H7 (cell line): ENCODE results near the gene SMS. TPM values are rescaled to one million over a fixed set of nuclear protein-coding genes. Genes with fewer than 3 reads are reported as not detected.

Source experiments
- DNase-seq: peaks from one replicate; pipeline ENCODE4 v3.0.0; 2012
- H3K27me3 ChIP-seq: 2 replicates; pipeline ENCODE4 v1.6.0; 2011; ENCODE audit warnings: mild to moderate bottlenecking, low read length; ENCODE audit not compliant: control insufficient read depth, insufficient read depth
- H3K36me3 ChIP-seq: replicated peaks from 2 replicates; pipeline ENCODE4 v1.5.1; 2011; ENCODE audit warnings: low read length; ENCODE audit not compliant: control insufficient read depth, insufficient read depth
- H3K4me3 ChIP-seq: 2 replicates; pipeline ENCODE4 v1.5.1; 2011; ENCODE audit warnings: low read depth, mild to moderate bottlenecking, control low read depth, low read length, moderate library complexity; ENCODE audit not compliant: insufficient read depth
- total RNA-seq: library from RNA; depleted of rRNA; stranded (reverse); fragments of >200 nt; shearing (Covaris generic); gene quantifications from 2 replicates; pipeline ENCODE4 v1.2.3, GENCODE V29; 2014; rRNA removed

Gene SMS
- 396 and 418 TPM in 2 replicates for total RNA-seq

GRCh38 chrX:21940356-21940829, at the start of gene SMS:
SMS (plus strand) TSS chrX:21940709; CDS start chrX:21940825, 116 bp downstream.
- peak; percentile 95 for DNase-seq
- peak within 1 kb of the TSS; percentile 68 for H3K4me3 ChIP-seq
- H3K36me3 ChIP-seq = no peaks in the 10 kb centered on the region
- H3K27me3 ChIP-seq = no peaks in the 10 kb centered on the region

GRCh38 chrX:21905313-21905712, 35.2 kb upstream of the SMS start:
- peak; percentile 39 for DNase-seq
- H3K36me3 ChIP-seq = no peaks in the 10 kb centered on the region
- no peak overlapping the region for H3K4me3 ChIP-seq
- H3K27me3 ChIP-seq = no peaks in the 10 kb centered on the region

- H3K4me3 ChIP-seq = no peak overlapping the region
- DNase-seq = no peak
- no peaks in the 10 kb centered on the region for H3K36me3 ChIP-seq
- no peaks in the 10 kb centered on the region for H3K27me3 ChIP-seq
Observed at GRCh38 chrX:21905953-21906352, 34.6 kb upstream of the SMS start.

- no peaks in the 10 kb centered on the region for H3K27me3 ChIP-seq
- DNase-seq = no peak
- H3K4me3 ChIP-seq = no peak overlapping the region
- H3K36me3 ChIP-seq = no peaks in the 10 kb centered on the region
Observed at GRCh38 chrX:21907260-21907659, 33.2 kb upstream of the SMS start.

GRCh38 chrX:21911481-21911880, 29.0 kb upstream of the SMS start:
- H3K27me3 ChIP-seq = no peaks in the 10 kb centered on the region

GRCh38 chrX:21912220-21912619, 28.3 kb upstream of the SMS start:
- Histone ChIP-seq H3K4me3 (no peak overlapping the region), H3K27me3 (no peaks in the 10 kb centered on the region), H3K36me3 (no peaks in the 10 kb centered on the region)
- no peak for DNase-seq

More at GRCh38 chrX:21911481-21911880, 29.0 kb upstream of the SMS start:
- Histone ChIP-seq H3K36me3 (no peaks in the 10 kb centered on the region), H3K4me3 (no peak overlapping the region)
- DNase-seq = no peak

GRCh38 chrX:21912989-21913388, 27.5 kb upstream of the SMS start:
- no peak for DNase-seq
- Histone ChIP-seq H3K4me3 (no peak overlapping the region), H3K27me3 (no peaks in the 10 kb centered on the region), H3K36me3 (no peaks in the 10 kb centered on the region)

- Histone ChIP-seq H3K4me3 (no peak overlapping the region), H3K27me3 (no peaks in the 10 kb centered on the region), H3K36me3 (no peaks in the 10 kb centered on the region)
Observed at GRCh38 chrX:21926116-21926515, 14.4 kb upstream of the SMS start.

GRCh38 chrX:21926527-21927278, 13.8 kb upstream of the SMS start:
- Histone ChIP-seq H3K36me3 (no peaks in the 10 kb centered on the region), H3K27me3 (no peaks in the 10 kb centered on the region), H3K4me3 (no peak overlapping the region)
- peak; percentile 32 for DNase-seq

More at GRCh38 chrX:21926116-21926515, 14.4 kb upstream of the SMS start:
- no peak for DNase-seq

GRCh38 chrX:21929209-21929608, 11.3 kb upstream of the SMS start:
- H3K27me3 ChIP-seq = no peaks in the 10 kb centered on the region
- no peaks in the 10 kb centered on the region for H3K36me3 ChIP-seq
- no peak for DNase-seq
- no peak overlapping the region for H3K4me3 ChIP-seq

- no peaks in the 10 kb centered on the region for H3K27me3 ChIP-seq
- no peak overlapping the region for H3K4me3 ChIP-seq
- DNase-seq = no peak
- no peaks in the 10 kb centered on the region for H3K36me3 ChIP-seq
Observed at GRCh38 chrX:21930986-21931385, 9.5 kb upstream of the SMS start.

GRCh38 chrX:21932292-21933002, 8.1 kb upstream of the SMS start:
- Histone ChIP-seq H3K27me3 (no peaks in the 10 kb centered on the region), H3K36me3 (no peaks in the 10 kb centered on the region), H3K4me3 (no peak overlapping the region)
- no peak for DNase-seq

- peak; percentile 41 for DNase-seq
- no peaks in the 10 kb centered on the region for H3K36me3 ChIP-seq
Observed at GRCh38 chrX:21933077-21933476, 7.4 kb upstream of the SMS start.

GRCh38 chrX:21934414-21934813, 6.1 kb upstream of the SMS start:
- DNase-seq = no peak

More at GRCh38 chrX:21933077-21933476, 7.4 kb upstream of the SMS start:
- Histone ChIP-seq H3K4me3 (no peak overlapping the region), H3K27me3 (no peaks in the 10 kb centered on the region)

GRCh38 chrX:21939906-21940305, 603 bp upstream of the SMS start:
- DNase-seq = no peak
- peak overlapping the region; percentile 68 for H3K4me3 ChIP-seq

More at GRCh38 chrX:21934414-21934813, 6.1 kb upstream of the SMS start:
- Histone ChIP-seq H3K27me3 (no peaks in the 10 kb centered on the region), H3K4me3 (no peak overlapping the region), H3K36me3 (no peaks in the 10 kb centered on the region)

More at GRCh38 chrX:21939906-21940305, 603 bp upstream of the SMS start:
- Histone ChIP-seq H3K36me3 (no peaks in the 10 kb centered on the region), H3K27me3 (no peaks in the 10 kb centered on the region)
